Measurements from ENCODE around the gene PILRA.

PILRA gene

GRCh38 chr7:100419660-100420226 is 46.5 kb downstream of the PILRA start:
- Histone ChIP-seq H2BK120ac (ENCODE audit: low read depth, low read length) (no peak overlapping the region), H3K4me3 (ENCODE audit: insufficient read depth in 1 of 2, low read depth in 1 of 2, low read length in 2 of 2) (no peak overlapping the region), H3K4me2 (ENCODE audit: low read length, poor library complexity, severe bottlenecking) (no peak overlapping the region), H3K79me1 (replicated peaks; ENCODE audit: low read length, poor library complexity, severe bottlenecking) (no peaks in the 10 kb centered on the region), H3K4ac (ENCODE audit: low read depth in 1 of 2, low read length in 2 of 2) (no peak overlapping the region), H2AK5ac (ENCODE audit: low read length, severe bottlenecking) (no peak overlapping the region), H3K4me1 (ENCODE audit: control insufficient read depth, insufficient read depth, low read depth, low read length) (no peaks in the 10 kb centered on the region), H2BK15ac (ENCODE audit: low read depth, poor library complexity, severe bottlenecking) (no peak overlapping the region), H3K9ac (ENCODE audit: low read length) (no peak overlapping the region), H2BK5ac (ENCODE audit: low read depth, low read length, poor library complexity, severe bottlenecking) (no peak overlapping the region), H3K9me3 (ENCODE audit: control insufficient read depth, low read length) (no peaks in the 10 kb centered on the region), H4K91ac (ENCODE audit: low read length) (no peak overlapping the region), H2BK12ac (ENCODE audit: low read length in 2 of 2) (no peak overlapping the region), H4K8ac (ENCODE audit: low read length) (no peak overlapping the region), H3K18ac (ENCODE audit: low read depth in 1 of 2, low read length in 2 of 2) (no peak overlapping the region), H3K23ac (ENCODE audit: low read length in 2 of 2) (no peak overlapping the region), H3K27ac (ENCODE audit: low read length, poor library complexity, severe bottlenecking) (no peak overlapping the region), H3K14ac (ENCODE audit: low read length in 2 of 2) (no peak overlapping the region), H3K27me3 (ENCODE audit: control insufficient read depth in 1 of 2, insufficient read depth in 1 of 2, low read length in 2 of 2) (no peaks in the 10 kb centered on the region), H3K36me3 (ENCODE audit: control insufficient read depth in 1 of 2, insufficient read depth in 2 of 2, low read depth in 1 of 2, low read length in 2 of 2) (peaks cover 0 to 13% of the 10 kb centered on the region in 2 experiments), H2AFZ (ENCODE audit: low read depth, low read length) (no peak overlapping the region)
- no peak for DNase-seq
- WGBS, result 67% methylated on average over 1 of the region's 1 CpG

GRCh38 chr7:100423315-100423714 is 50.0 kb downstream of the PILRA start:
- peaks cover 0 to 12% of the 10 kb centered on the region in 2 experiments for H3K36me3 ChIP-seq (ENCODE audit: control insufficient read depth in 1 of 2, insufficient read depth in 2 of 2, low read depth in 1 of 2, low read length in 2 of 2)
- no peak overlapping the region for H3K23ac ChIP-seq (ENCODE audit: low read length in 2 of 2)
- H3K27me3 ChIP-seq (ENCODE audit: control insufficient read depth in 1 of 2, insufficient read depth in 1 of 2, low read length in 2 of 2), result no peaks in the 10 kb centered on the region
- no peak overlapping the region for H2AK5ac ChIP-seq (ENCODE audit: low read length, severe bottlenecking)
- no peak overlapping the region for H3K4me3 ChIP-seq (ENCODE audit: insufficient read depth in 1 of 2, low read depth in 1 of 2, low read length in 2 of 2)
- H2BK12ac ChIP-seq (ENCODE audit: low read length in 2 of 2), result no peak overlapping the region
- no peaks in the 10 kb centered on the region for H3K9me3 ChIP-seq (ENCODE audit: control insufficient read depth, low read length)
- no peak overlapping the region for H2BK120ac ChIP-seq (ENCODE audit: low read depth, low read length)
- no peak overlapping the region for H3K18ac ChIP-seq (ENCODE audit: low read depth in 1 of 2, low read length in 2 of 2)
- H4K8ac ChIP-seq (ENCODE audit: low read length), result no peak overlapping the region
- H3K4ac ChIP-seq (ENCODE audit: low read depth in 1 of 2, low read length in 2 of 2), result no peak overlapping the region
- no peak overlapping the region for H2BK15ac ChIP-seq (ENCODE audit: low read depth, poor library complexity, severe bottlenecking)
- H2BK5ac ChIP-seq (ENCODE audit: low read depth, low read length, poor library complexity, severe bottlenecking), result no peak overlapping the region
- 83% methylated on average over 5 of the region's 6 CpGs for WGBS
- no peak overlapping the region for H2AFZ ChIP-seq (ENCODE audit: low read depth, low read length)
- H3K27ac ChIP-seq (ENCODE audit: low read length, poor library complexity, severe bottlenecking), result no peak overlapping the region
- no peak for DNase-seq
- H3K14ac ChIP-seq (ENCODE audit: low read length in 2 of 2), result no peak overlapping the region
- H3K4me1 ChIP-seq (ENCODE audit: control insufficient read depth, insufficient read depth, low read depth, low read length), result peaks cover 5% of the 10 kb centered on the region
- no peak overlapping the region for H3K4me2 ChIP-seq (ENCODE audit: low read length, poor library complexity, severe bottlenecking)
- H3K79me1 ChIP-seq (replicated peaks; ENCODE audit: low read length, poor library complexity, severe bottlenecking), result no peaks in the 10 kb centered on the region
- H3K9ac ChIP-seq (ENCODE audit: low read length), result no peak overlapping the region
- H4K91ac ChIP-seq (ENCODE audit: low read length), result no peak overlapping the region

- WGBS, result 20% methylated on average over 1 of the region's 1 CpG
- Histone ChIP-seq H2BK15ac (ENCODE audit: low read depth, poor library complexity, severe bottlenecking) (no peak overlapping the region), H4K91ac (ENCODE audit: low read length) (no peak overlapping the region)
Observed at GRCh38 chr7:100425347-100425746, 52.1 kb downstream of the PILRA start.

GRCh38 chr7:100426516-100426915 is 53.2 kb downstream of the PILRA start:
- no peak overlapping the region for H2AK5ac ChIP-seq (ENCODE audit: low read length, severe bottlenecking)
- H3K27me3 ChIP-seq (ENCODE audit: control insufficient read depth in 1 of 2, insufficient read depth in 1 of 2, low read length in 2 of 2), result no peaks in the 10 kb centered on the region
- no peak overlapping the region for H2BK12ac ChIP-seq (ENCODE audit: low read length in 2 of 2)
- H3K79me1 ChIP-seq (replicated peaks; ENCODE audit: low read length, poor library complexity, severe bottlenecking), result peaks cover 2% of the 10 kb centered on the region
- no peak overlapping the region for H3K23ac ChIP-seq (ENCODE audit: low read length in 2 of 2)
- no peak overlapping the region for H4K8ac ChIP-seq (ENCODE audit: low read length)
- H3K9me3 ChIP-seq (ENCODE audit: control insufficient read depth, low read length), result no peaks in the 10 kb centered on the region
- no peak overlapping the region for H3K4me3 ChIP-seq (ENCODE audit: insufficient read depth in 1 of 2, low read depth in 1 of 2, low read length in 2 of 2)
- H2AFZ ChIP-seq (ENCODE audit: low read depth, low read length), result no peak overlapping the region
- no peak overlapping the region for H3K14ac ChIP-seq (ENCODE audit: low read length in 2 of 2)
- no peak overlapping the region for H3K27ac ChIP-seq (ENCODE audit: low read length, poor library complexity, severe bottlenecking)
- no peak overlapping the region for H2BK120ac ChIP-seq (ENCODE audit: low read depth, low read length)
- H4K91ac ChIP-seq (ENCODE audit: low read length), result no peak overlapping the region
- H3K18ac ChIP-seq (ENCODE audit: low read depth in 1 of 2, low read length in 2 of 2), result no peak overlapping the region
- H3K4me1 ChIP-seq (ENCODE audit: control insufficient read depth, insufficient read depth, low read depth, low read length), result peaks cover 17% of the 10 kb centered on the region
- H3K4ac ChIP-seq (ENCODE audit: low read depth in 1 of 2, low read length in 2 of 2), result no peak overlapping the region
- H3K9ac ChIP-seq (ENCODE audit: low read length), result no peak overlapping the region
- H3K36me3 ChIP-seq (ENCODE audit: control insufficient read depth in 1 of 2, insufficient read depth in 2 of 2, low read depth in 1 of 2, low read length in 2 of 2), result peaks cover 10 to 20% of the 10 kb centered on the region in 2 experiments
- H2BK15ac ChIP-seq (ENCODE audit: low read depth, poor library complexity, severe bottlenecking), result no peak overlapping the region
- no peak overlapping the region for H3K4me2 ChIP-seq (ENCODE audit: low read length, poor library complexity, severe bottlenecking)
- DNase-seq, result no peak
- no peak overlapping the region for H2BK5ac ChIP-seq (ENCODE audit: low read depth, low read length, poor library complexity, severe bottlenecking)

More at GRCh38 chr7:100425347-100425746, 52.1 kb downstream of the PILRA start:
- Histone ChIP-seq H3K4me1 (ENCODE audit: control insufficient read depth, insufficient read depth, low read depth, low read length) (peaks cover 5% of the 10 kb centered on the region), H3K36me3 (ENCODE audit: control insufficient read depth in 1 of 2, insufficient read depth in 2 of 2, low read depth in 1 of 2, low read length in 2 of 2) (peaks cover 0 to 12% of the 10 kb centered on the region in 2 experiments), H2BK5ac (ENCODE audit: low read depth, low read length, poor library complexity, severe bottlenecking) (no peak overlapping the region), H3K4ac (ENCODE audit: low read depth in 1 of 2, low read length in 2 of 2) (no peak overlapping the region), H2AFZ (ENCODE audit: low read depth, low read length) (no peak overlapping the region), H2BK12ac (ENCODE audit: low read length in 2 of 2) (no peak overlapping the region), H3K4me2 (ENCODE audit: low read length, poor library complexity, severe bottlenecking) (no peak overlapping the region), H2AK5ac (ENCODE audit: low read length, severe bottlenecking) (no peak overlapping the region), H3K23ac (ENCODE audit: low read length in 2 of 2) (no peak overlapping the region), H3K27me3 (ENCODE audit: control insufficient read depth in 1 of 2, insufficient read depth in 1 of 2, low read length in 2 of 2) (no peaks in the 10 kb centered on the region), H3K79me1 (replicated peaks; ENCODE audit: low read length, poor library complexity, severe bottlenecking) (no peaks in the 10 kb centered on the region), H3K27ac (ENCODE audit: low read length, poor library complexity, severe bottlenecking) (no peak overlapping the region), H2BK120ac (ENCODE audit: low read depth, low read length) (no peak overlapping the region), H3K9me3 (ENCODE audit: control insufficient read depth, low read length) (no peaks in the 10 kb centered on the region), H3K4me3 (ENCODE audit: insufficient read depth in 1 of 2, low read depth in 1 of 2, low read length in 2 of 2) (no peak overlapping the region), H3K18ac (ENCODE audit: low read depth in 1 of 2, low read length in 2 of 2) (no peak overlapping the region), H4K8ac (ENCODE audit: low read length) (no peak overlapping the region), H3K14ac (ENCODE audit: low read length in 2 of 2) (no peak overlapping the region), H3K9ac (ENCODE audit: low read length) (no peak overlapping the region)
- no peak for DNase-seq
